Stimulated activated CD4-positive, alpha-beta T cell treated with anti-CD3 and anti-CD28 coated beads, Interleukin-1b, Interleukin-23, amount 100 ng/mL, for 1 hour (primary cell): ENCODE results near the gene CDC42BPB.

ENCODE experiments used
- DNase-seq, 2 donors: peaks; one replicate each; pipeline ENCODE4 v3.0.0-alpha.2; 2020; ENCODE audit warnings: low read depth in 2 of 2

The CDC42BPB gene

DNA sequence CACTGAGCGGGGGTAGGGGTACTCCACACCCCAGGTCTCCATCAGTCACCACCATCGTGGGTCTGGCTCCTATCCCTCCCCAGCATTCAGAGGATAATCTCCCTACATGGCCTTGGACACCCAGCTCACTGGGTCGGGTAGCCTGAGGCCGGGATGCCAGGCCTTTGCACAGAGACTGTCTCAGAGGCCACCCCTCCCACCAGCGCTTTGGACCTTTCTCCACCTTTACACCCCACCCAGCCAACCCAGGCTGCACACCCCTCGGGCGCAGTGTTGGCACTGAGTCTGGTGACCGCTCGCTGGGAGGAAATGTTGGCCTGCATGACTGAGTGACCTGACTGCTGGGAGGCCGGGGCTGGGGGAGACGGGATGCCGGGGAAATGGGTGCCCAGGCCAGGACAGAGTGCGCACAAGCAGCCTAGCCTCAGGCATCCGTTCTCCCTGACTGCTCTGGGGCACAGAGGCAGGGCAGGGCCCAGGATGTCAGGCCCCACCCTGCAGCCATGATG, 16.1 kb upstream of the CDC42BPB start:
- no peak for DNase-seq

- no peak for DNase-seq
Measured at GRCh38 chr14:103072595-103073366, 15.4 kb upstream of the CDC42BPB start.

GRCh38 chr14:103071544-103072251, 14.3 kb upstream of the CDC42BPB start:
- DNase-seq, result no peak

GRCh38 chr14:103070971-103071542, 13.7 kb upstream of the CDC42BPB start:
- no peak for DNase-seq

DNA sequence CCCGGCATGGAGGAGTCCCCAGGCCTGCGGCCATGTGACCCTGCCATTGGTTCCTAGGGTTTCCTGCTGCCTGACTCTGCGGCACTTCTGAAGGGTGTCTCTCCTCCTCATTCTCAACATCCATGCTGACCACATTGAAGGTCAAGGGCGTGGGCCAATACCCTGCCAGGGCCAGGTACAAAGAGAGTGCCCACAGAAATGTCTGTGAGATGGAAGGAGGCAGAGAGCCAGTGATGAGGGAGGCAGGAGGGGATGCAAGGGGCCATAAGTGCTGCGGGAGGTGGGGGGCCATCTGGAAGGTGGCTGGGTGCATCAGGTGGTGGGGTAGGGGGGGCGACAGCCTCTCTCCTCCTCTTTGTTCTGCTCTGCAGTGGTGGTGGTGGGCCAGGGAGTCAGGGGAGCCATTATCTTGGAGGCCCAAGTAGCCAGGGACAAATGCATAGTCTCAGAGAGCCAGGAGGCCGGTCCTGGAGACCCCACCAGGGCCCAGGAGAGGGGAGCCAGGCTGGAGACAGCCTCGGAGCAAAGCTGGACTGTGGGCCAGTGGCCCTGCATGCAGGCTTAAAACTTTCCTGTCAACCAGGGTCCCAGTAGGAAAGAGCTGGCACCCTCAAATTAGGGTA, 13.0 kb upstream of the CDC42BPB start:
- no peak for DNase-seq

- no peak for DNase-seq
Measured at GRCh38 chr14:103068351-103069073, 11.2 kb upstream of the CDC42BPB start.

GRCh38 chr14:103067231-103067954, 10.0 kb upstream of the CDC42BPB start:
- no peak for DNase-seq

DNA sequence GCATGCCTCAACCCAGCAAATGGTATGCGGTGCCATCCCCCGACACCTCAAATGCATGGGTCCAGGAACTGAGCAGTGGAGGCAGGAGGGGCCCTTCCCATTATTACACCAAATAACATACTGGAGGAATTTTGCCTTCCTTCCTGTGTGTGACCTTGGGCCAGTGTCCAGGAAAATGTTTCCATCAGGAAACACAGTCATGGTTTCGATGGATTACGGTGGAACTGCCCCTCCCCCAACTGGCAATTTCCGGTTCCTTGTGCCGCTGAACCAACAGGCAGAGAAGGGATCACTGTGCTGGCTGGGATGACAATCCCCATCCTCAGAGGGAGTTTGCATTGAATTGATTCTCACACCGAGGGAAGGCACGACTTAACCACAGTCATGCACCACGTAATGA, 9.1 kb upstream of the CDC42BPB start:
- no peak for DNase-seq

DNA sequence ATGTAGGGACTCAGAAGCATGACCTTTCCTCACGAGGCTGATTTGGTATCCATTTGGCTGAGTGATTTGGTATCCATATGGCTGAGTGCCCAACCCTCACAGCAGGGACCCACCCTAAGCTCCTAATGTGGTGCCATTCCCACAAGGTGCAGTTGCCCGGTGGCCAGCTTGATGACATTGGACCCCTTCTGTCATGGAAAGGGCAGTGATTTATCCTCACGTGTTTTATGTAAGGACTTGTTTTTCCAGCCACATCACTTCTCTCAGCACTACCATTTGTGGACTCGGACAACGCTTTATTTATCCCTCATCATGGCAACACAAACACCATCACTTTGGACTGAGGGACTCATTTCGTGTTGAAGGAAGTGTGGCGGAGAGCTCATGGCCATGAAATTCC, 8.5 kb upstream of the CDC42BPB start:
- DNase-seq, result no peak

- no peak for DNase-seq
Measured at GRCh38 chr14:103064978-103065377, 7.6 kb upstream of the CDC42BPB start.

DNA sequence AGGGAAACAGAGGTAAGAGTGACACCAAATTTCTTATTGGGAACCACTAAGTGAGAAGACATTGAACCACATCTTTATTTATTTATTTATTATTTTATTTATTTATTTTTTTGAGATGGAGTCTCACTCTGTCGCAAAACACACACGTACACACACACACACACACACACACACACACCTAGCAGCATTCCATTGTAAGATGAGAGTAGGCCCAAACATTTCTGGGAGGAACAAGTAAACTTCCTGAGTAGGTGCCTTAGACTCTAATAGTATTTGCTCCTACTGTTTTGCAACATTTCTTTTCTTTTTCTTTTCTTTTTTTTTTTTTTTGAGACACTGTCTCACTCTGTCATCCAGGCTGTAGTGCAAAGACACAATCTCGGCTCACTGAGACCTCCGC, 7.1 kb upstream of the CDC42BPB start:
- no peak for DNase-seq

DNA sequence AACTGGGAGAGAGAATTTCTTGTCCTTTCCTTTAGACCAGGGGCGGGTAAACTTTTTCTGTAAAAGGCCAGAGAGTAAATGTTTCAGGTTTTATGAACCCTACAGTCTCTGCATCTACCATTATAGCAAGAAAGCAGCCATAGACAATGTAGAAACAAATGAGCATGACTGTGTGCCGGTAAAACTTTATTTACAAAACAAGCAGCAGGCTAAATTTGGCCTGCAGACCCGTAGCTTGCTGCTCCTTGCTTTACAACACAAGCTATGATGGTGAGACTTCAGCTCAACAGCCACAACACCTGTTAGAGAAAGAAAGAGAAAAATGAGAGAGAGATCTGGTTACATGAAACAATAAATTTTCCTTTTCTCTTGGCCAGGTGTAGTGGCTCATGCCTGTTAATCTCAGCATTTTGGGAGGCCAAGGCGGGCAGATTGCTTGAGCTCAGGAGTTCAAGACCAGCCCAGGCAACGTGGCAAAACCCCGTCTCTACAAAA, 4.2 kb upstream of the CDC42BPB start:
- DNase-seq, result no peak

- DNase-seq, result no peak
Measured at GRCh38 chr14:103059556-103059955, 2.2 kb upstream of the CDC42BPB start.

DNA sequence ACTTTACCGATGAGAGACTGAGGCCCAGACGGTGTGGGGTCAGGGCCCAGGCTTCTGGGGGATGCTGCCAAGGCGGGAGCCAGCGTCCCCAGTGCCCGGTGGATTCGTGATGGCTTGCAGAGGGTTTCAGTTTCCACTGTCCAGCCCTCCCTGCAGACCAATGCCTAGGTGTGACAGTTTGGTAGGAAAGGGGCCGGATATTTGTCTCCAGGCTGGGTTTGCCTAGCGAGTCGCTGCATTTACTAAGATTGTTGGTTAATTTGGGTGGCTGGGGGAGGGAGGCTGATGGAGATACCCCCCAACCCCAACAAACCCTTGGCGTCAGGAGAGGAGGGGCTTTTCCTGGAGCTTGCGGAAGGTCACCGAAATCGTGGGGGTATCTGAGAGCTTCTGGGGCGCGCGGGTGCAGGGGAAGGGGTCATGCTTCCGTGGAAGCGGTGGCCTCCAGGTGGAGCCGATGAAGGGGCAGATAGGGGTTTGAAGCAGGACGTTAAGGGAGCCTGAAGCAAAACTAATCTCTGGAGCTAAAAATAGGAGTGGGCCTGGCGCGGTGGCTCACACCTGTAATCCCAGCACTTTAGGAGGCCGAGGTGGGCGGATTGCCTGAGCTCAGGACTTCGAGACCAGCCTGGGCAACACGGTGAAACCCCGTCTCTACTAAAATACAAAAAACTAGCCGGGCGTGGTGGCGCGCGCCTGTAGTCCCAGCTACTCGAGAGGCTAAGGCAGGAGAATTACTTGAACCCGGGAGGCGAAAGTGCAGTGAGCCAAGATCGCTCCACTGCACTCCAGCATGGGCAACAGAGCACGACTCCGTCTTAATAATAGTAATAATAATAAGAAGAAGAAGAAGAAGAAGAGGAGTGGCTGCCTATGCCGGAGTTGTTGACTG, 1.1 kb upstream of the CDC42BPB start:
- DNase-seq, result no peak

DNA sequence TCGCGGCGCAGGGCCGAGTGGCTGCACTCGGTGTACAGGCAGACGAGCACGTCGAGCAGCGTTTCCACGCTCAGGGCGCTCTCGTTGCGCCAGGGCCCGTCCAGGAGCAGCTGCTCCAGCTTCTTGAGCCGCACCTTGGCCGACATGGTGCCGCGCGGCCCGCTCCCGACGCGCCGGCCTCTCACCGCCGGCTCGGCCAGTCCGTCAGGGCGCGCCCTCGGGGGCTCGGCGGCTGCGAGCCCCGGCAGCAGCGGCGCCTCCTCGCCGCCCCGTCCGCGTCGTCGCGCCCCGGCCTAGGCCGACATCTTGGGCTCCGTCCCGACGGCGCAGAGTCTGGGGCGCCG, 349 bp downstream of the CDC42BPB start:
- no peak for DNase-seq

- no peak for DNase-seq
Measured at GRCh38 chr14:103056322-103057027, 874 bp downstream of the CDC42BPB start.

DNA sequence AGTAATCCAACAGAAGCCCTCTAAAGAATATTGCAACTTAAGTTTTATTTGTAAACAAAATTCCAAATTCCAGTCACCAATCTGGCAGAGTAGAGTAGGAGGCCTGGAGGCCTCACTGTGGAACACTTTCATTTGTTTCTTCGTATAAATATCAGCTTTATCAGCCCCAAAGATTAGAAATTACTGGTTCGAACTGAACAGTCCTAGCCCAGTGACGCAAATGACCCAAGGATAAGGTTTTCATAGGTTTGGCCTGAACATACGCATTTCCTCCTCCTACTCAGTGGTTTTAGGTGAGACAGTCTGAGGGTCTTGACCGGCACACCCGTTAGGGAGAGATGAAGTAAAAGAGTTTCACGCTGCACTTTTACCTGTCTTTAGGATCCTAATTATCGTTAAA, 1.7 kb downstream of the CDC42BPB start:
- no peak for DNase-seq

DNA sequence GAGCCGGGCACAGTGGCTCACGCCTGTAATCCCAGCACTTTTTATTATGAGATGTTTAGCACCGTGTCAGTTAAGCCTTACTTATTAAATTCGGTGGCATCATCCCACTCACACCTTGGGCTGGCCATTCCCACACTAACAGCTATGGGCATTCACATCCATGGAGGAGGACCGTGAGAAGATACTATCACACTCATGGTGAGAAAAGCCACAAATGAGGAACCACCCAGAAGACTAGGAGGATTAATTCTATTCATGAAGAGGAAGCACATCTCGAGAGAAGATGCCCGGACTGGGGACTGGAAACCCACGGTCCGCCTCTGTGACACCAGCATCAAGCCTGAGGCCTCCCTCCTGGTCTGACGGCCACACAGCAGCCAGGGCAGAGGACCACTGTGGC, 4.9 kb downstream of the CDC42BPB start:
- DNase-seq, result no peak

DNA sequence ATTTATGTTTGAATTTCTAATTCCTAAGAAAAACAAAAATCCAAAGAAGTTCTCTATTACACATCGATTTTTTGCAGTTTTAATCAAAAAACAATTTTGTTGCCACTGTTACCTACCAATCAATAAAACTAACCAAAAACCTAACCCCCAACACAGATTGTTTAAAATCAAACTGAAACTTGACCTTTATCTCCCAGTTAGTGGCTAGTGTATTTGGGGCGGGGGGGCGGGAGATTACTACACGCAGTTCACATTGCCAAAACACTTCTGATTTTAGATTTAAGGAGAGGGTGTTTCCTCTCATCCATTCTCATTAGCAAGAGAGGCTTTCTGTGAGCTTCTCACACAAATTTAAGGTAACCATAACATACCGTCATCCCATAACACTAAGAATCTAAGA, 6.4 kb downstream of the CDC42BPB start:
- no peak for DNase-seq
